ENCODE data around the gene BTD.

DNA sequence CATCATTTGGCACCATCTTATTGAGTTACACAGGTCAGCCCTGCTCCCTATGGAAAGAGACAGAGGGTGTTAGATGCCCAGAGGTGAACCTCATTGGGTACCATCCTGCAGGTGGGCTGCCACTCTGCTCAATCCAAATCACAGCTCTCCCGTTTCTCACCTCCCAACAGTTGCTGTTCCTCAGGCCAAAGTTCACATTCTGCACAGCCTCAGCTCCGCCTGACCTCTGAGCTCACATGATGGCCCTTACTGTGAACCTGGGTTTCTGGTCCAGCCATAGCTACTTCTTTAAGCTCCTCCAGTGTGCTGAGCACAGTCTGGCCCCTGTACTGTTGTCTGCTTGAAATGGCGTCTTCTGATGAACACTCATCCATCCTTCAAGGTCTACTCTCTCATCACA is 47.8 kb downstream of the BTD start:
- TF ChIP-seq, protein P1, sequence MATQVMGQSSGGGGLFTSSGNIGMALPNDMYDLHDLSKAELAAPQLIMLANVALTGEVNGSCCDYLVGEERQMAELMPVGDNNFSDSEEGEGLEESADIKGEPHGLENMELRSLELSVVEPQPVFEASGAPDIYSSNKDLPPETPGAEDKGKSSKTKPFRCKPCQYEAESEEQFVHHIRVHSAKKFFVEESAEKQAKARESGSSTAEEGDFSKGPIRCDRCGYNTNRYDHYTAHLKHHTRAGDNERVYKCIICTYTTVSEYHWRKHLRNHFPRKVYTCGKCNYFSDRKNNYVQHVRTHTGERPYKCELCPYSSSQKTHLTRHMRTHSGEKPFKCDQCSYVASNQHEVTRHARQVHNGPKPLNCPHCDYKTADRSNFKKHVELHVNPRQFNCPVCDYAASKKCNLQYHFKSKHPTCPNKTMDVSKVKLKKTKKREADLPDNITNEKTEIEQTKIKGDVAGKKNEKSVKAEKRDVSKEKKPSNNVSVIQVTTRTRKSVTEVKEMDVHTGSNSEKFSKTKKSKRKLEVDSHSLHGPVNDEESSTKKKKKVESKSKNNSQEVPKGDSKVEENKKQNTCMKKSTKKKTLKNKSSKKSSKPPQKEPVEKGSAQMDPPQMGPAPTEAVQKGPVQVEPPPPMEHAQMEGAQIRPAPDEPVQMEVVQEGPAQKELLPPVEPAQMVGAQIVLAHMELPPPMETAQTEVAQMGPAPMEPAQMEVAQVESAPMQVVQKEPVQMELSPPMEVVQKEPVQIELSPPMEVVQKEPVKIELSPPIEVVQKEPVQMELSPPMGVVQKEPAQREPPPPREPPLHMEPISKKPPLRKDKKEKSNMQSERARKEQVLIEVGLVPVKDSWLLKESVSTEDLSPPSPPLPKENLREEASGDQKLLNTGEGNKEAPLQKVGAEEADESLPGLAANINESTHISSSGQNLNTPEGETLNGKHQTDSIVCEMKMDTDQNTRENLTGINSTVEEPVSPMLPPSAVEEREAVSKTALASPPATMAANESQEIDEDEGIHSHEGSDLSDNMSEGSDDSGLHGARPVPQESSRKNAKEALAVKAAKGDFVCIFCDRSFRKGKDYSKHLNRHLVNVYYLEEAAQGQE (IDR thresholded peaks at IDR 0.05; ENCODE audit: insufficient read depth in 1 of 2, low read depth in 2 of 2, low read length in 2 of 2), result no peak
- no peak for TF ChIP-seq SIN3A (IDR thresholded peaks at IDR 0.05; ENCODE audit: borderline replicate concordance, insufficient read depth, low read length)
- no peak for TF ChIP-seq POLR2AphosphoS5 (IDR thresholded peaks at IDR 0.05; ENCODE audit: low read depth, low read length)
